SK-N-SH (cell line): Measurements from ENCODE around the gene NTNG2. TPM values are rescaled to one million over a fixed set of nuclear protein-coding genes. Genes with fewer than 3 reads are reported as not detected.
A peak's percentile ranks its signal among the peaks of the same experiment; 100 is the strongest.

ENCODE experiments used
- CTCF ChIA-PET: fragments of 300-600, 350-600 bp; formaldehyde crosslinking; extraction: SDS; loops from one replicate; lab custom pipeline; 2021; lab: Yijun Ruan, JAX
- POLR2A ChIA-PET: fragments of 350-600 bp; sonication (Branson Sonifier 250); formaldehyde crosslinking; extraction: SDS; loops from one replicate; lab custom pipeline; 2020; ENCODE audit warnings: antibody characterized with exemption, inconsistent platforms; lab: Yijun Ruan, JAX
- DNase-seq: peaks from one replicate; pipeline ENCODE4 v3.0.0; 2012
- H2AFZ ChIP-seq: fragments of 200-600 bp; sonication (generic); 2 replicates; pipeline ENCODE4 v1.8.1; 2016; ENCODE audit warnings: antibody characterized with exemption, mild to moderate bottlenecking, low read depth
- H3F3A ChIP-seq: fragments of 200-600 bp; sonication (generic); replicated peaks from 2 replicates; pipeline ENCODE3; 2016; ENCODE audit warnings: antibody characterized with exemption, mild to moderate bottlenecking; ENCODE audit not compliant: insufficient read depth
- H3K27ac ChIP-seq, 2 experiments: fragments of 200-500 bp in 1 of 2; fragments of 200-600 bp in 1 of 2; sonication (Bioruptor generic) in 1 of 2; sonication (generic), shearing (Covaris generic) in 1 of 2; 2 replicates each; pipeline versions ENCODE4 v1.5.1 to v1.6.1; 2014 to 2016; ENCODE audit warnings: low read depth in 2 of 2, inconsistent platforms in 1 of 2, low read length in 1 of 2, mild to moderate bottlenecking in 1 of 2, mixed read lengths in 1 of 2
- H3K27me3 ChIP-seq: fragments of 200-600 bp; sonication (generic), shearing (Covaris generic); 2 replicates; pipeline ENCODE4 v1.6.1; 2016; ENCODE audit warnings: mixed run types; ENCODE audit not compliant: insufficient read depth
- H3K36me3 ChIP-seq, 2 experiments: fragments of 200-500 bp in 1 of 2; fragments of 200-600 bp in 1 of 2; sonication (Bioruptor generic) in 1 of 2; sonication (generic) in 1 of 2; replicated peaks in 1 of 2; 2 replicates each; pipeline versions ENCODE3 to v1.5.1; 2014 to 2016; ENCODE audit warnings: low read length in 1 of 2, mild to moderate bottlenecking in 1 of 2; ENCODE audit not compliant: insufficient read depth in 2 of 2, control insufficient read depth in 1 of 2
- H3K4me1 ChIP-seq, 2 experiments: fragments of 200-500 bp in 1 of 2; fragments of 200-600 bp in 1 of 2; sonication (Bioruptor generic) in 1 of 2; sonication (generic), shearing (Covaris generic) in 1 of 2; 2 replicates each; pipeline versions ENCODE4 v1.5.1 to v1.6.1; 2014 to 2016; ENCODE audit warnings: low read depth in 1 of 2, low read length in 1 of 2, mixed run types in 1 of 2; ENCODE audit not compliant: insufficient read depth in 2 of 2, control insufficient read depth in 1 of 2
- H3K4me2 ChIP-seq: fragments of 200-600 bp; sonication (generic), shearing (Covaris generic); 2 replicates; pipeline ENCODE4 v1.6.1; 2017; ENCODE audit warnings: mixed run types
- H3K4me3 ChIP-seq, 2 experiments: fragments of 200-500 bp in 1 of 2; fragments of 200-600 bp in 1 of 2; sonication (Bioruptor generic) in 1 of 2; sonication (generic), shearing (Covaris generic) in 1 of 2; 2 replicates each; pipeline versions ENCODE4 v1.5.1 to v1.8.1; 2014 to 2016; ENCODE audit warnings: low read depth in 2 of 2, inconsistent platforms in 1 of 2, low read length in 1 of 2, mild to moderate bottlenecking in 1 of 2, mixed read lengths in 1 of 2, moderate library complexity in 1 of 2
- H3K79me2 ChIP-seq: fragments of 200-600 bp; sonication (generic); 2 replicates; pipeline ENCODE4 v1.8.1; 2017; ENCODE audit warnings: mild to moderate bottlenecking; ENCODE audit not compliant: insufficient read depth
- H3K9ac ChIP-seq: fragments of 200-600 bp; sonication (generic); 2 replicates; pipeline ENCODE4 v1.6.1; 2017; ENCODE audit warnings: mixed run types
- H3K9me2 ChIP-seq: fragments of 200-600 bp; sonication (generic); 2 replicates; pipeline ENCODE4 v1.6.1; 2017; ENCODE audit warnings: mixed run types
- H3K9me3 ChIP-seq: fragments of 200-600 bp; sonication (generic); 2 replicates; pipeline ENCODE4 v1.6.1; 2017; ENCODE audit warnings: mixed run types, mild to moderate bottlenecking, moderate library complexity
- H4K20me1 ChIP-seq: fragments of 200-600 bp; sonication (generic); 2 replicates; pipeline ENCODE4 v1.6.1; 2017; ENCODE audit warnings: mild to moderate bottlenecking, mixed run types; ENCODE audit not compliant: insufficient read depth
- ELF1 ChIP-seq: IDR thresholded peaks from 2 replicates; pipeline ENCODE4 v1.4.0; 2012
- EP300 ChIP-seq, 2 experiments: IDR thresholded peaks; 2 replicates each; pipeline versions ENCODE4 v1.4.0 to v1.6.1; 2012; ENCODE audit warnings: borderline replicate concordance in 1 of 2, low read depth in 1 of 2, low read length in 1 of 2
- FOXJ3 ChIP-seq: sonication (generic); formaldehyde crosslinking; IDR thresholded peaks from 2 replicates; pipeline ENCODE4 v1.5.1; 2020; ENCODE audit warnings: mild to moderate bottlenecking, missing genetic modification reagents
- FOXM1 ChIP-seq: IDR thresholded peaks from 2 replicates; pipeline ENCODE4 v1.4.0; 2012; ENCODE audit warnings: low read depth, mild to moderate bottlenecking
- GABPA ChIP-seq: IDR thresholded peaks from 2 replicates; pipeline ENCODE4 v1.4.0; 2012; ENCODE audit warnings: low read depth, mild to moderate bottlenecking
- GATA2 ChIP-seq: sonication (generic); formaldehyde crosslinking; IDR thresholded peaks from 2 replicates; pipeline ENCODE4 v1.5.0; 2020; ENCODE audit warnings: mild to moderate bottlenecking, missing genetic modification reagents
- JUND ChIP-seq: IDR thresholded peaks from 2 replicates; pipeline ENCODE4 v1.4.0; 2012
- MEF2A ChIP-seq: IDR thresholded peaks from 2 replicates; pipeline ENCODE4 v1.4.0; 2012; ENCODE audit warnings: low read depth, borderline replicate concordance
- MXI1 ChIP-seq: IDR thresholded peaks from 2 replicates; pipeline ENCODE4 v1.6.1; 2012; ENCODE audit warnings: mild to moderate bottlenecking, low read depth, low read length, improper control_type of control experiment
- NFIC ChIP-seq: IDR thresholded peaks from 2 replicates; pipeline ENCODE4 v1.4.0; 2012; ENCODE audit warnings: borderline replicate concordance
- POLR2AphosphoS5 ChIP-seq: IDR thresholded peaks from 2 replicates; pipeline ENCODE4 v1.6.1; 2012; ENCODE audit warnings: low read depth, low read length
- RAD21 ChIP-seq: IDR thresholded peaks from 2 replicates; pipeline ENCODE4 v1.6.1; 2012; ENCODE audit warnings: mild to moderate bottlenecking, low read length
- RXRA ChIP-seq: IDR thresholded peaks from 2 replicates; pipeline ENCODE4 v1.4.0; 2012; ENCODE audit warnings: low read depth, mild to moderate bottlenecking, borderline replicate concordance
- SMC3 ChIP-seq: IDR thresholded peaks from 2 replicates; pipeline ENCODE4 v1.6.1; 2012; ENCODE audit warnings: low read depth, low read length, improper control_type of control experiment
- TAF1 ChIP-seq: IDR thresholded peaks from 2 replicates; pipeline ENCODE4 v1.6.1; 2012; ENCODE audit warnings: low read depth, mild to moderate bottlenecking, low read length, moderate library complexity, borderline replicate concordance
- TCF12 ChIP-seq: IDR thresholded peaks from 2 replicates; pipeline ENCODE4 v1.4.0; 2012
- TEAD4 ChIP-seq: IDR thresholded peaks from 2 replicates; pipeline ENCODE4 v1.4.0; 2012; ENCODE audit warnings: mild to moderate bottlenecking, borderline replicate concordance; ENCODE audit not compliant: insufficient read depth
- WGBS: methylation state at CpG from one replicate; pipeline ENCODE4 v1.1.6; 2017; ENCODE audit warnings: low lambda C conversion rate; 5-methylcytosine and 5-hydroxymethylcytosine counted together
- polyA plus RNA-seq, 3 experiments: library from polyadenylated mRNA; depleted of rRNA; stranded (reverse); fragments of >200 nt; gene quantifications; 2 replicates each; pipeline ENCODE4 v1.2.3, GENCODE V29; 2012
- TF ChIP-seq, protein P1 (sequence below): IDR thresholded peaks from 2 replicates; pipeline ENCODE4 v1.4.0; 2012; ENCODE audit warnings: low read depth
- TF ChIP-seq, protein P2 (sequence below): IDR thresholded peaks from 2 replicates; pipeline ENCODE4 v1.4.0; 2012; ENCODE audit warnings: low read depth, borderline replicate concordance
- TF ChIP-seq, protein P3 (sequence below): fragments of 150-350 bp; IDR thresholded peaks from 2 replicates; pipeline ENCODE4 v1.6.1; 2017; ENCODE audit warnings: antibody characterized with exemption, low read length, low read depth, borderline replicate concordance
- TF ChIP-seq, protein P4 (sequence below): IDR thresholded peaks from 2 replicates; pipeline ENCODE4 v1.6.1; 2012; ENCODE audit warnings: mild to moderate bottlenecking, low read depth, low read length, moderate library complexity

The NTNG2 gene
- polyA plus RNA-seq, 1 of the 3 experiments (the other 2 are of a cell fraction): 6.1 TPM

DNA sequence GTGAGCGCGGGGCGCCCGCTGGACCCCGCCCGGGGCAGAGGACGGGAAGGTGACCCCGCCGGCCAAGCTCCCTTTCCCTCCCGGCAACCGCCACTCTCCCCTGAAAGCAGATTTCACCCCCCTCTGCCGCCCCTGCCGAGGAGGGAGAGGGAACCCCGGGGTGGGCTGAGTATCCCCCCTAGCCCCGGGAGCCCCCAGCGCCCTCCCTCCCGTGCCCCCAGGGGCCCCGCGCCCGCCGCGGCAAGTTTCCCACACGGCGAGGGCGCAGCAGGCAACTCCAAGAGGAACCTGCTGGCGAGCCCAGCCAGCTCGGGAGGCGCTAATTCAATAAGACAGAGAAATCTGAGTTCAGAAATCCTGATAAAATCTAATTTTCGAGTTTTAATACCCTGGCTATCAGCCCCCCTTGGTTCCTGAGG is 1.6 kb downstream of the NTNG2 start:
- Histone ChIP-seq H3K79me2 (no peaks in the 10 kb centered on the region; the same call in 1 of the 2 replicates), H3K4me2 (peak overlapping the region; percentile 97), H4K20me1 (peaks cover 18% of the 10 kb centered on the region; the same call in 1 of the 2 replicates), H3K27me3 (no peaks in the 10 kb centered on the region), H3K9me2 (no peaks in the 10 kb centered on the region), H2AFZ (no peak overlapping the region), H3K9me3 (no peaks in the 10 kb centered on the region), H3K36me3 (no peaks in the 10 kb centered on the region), H3K4me1 (peaks cover 0 to 27% of the 10 kb centered on the region in 2 experiments; a peak in 1 of 4 replicates), H3K27ac (no peak overlapping the region), H3F3A (no peaks in the 10 kb centered on the region), H3K4me3 (peak overlapping the region; percentile 73 to 89), H3K9ac (no peak overlapping the region)
- 19% methylated on average over 15 of the region's 29 CpGs for WGBS
- peak; percentile 67 for DNase-seq
- ChIA-PET POLR2A (no interaction called here), CTCF (interaction anchor here (1.0 to 12.2 kb wide), 10 partner anchors 18 to 400 kb away, joined by 3 to 218 read pairs (median 6); no protein-coding TSS in a partner anchor)
- no peak for TF ChIP-seq RXRA
- TF ChIP-seq, protein P1, sequence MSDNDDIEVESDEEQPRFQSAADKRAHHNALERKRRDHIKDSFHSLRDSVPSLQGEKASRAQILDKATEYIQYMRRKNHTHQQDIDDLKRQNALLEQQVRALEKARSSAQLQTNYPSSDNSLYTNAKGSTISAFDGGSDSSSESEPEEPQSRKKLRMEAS: 0 out of 2 replicates have a peak, but pooled peaks have one; percentile 17

GRCh38 chr9:132163876-132164603 is 2.2 kb downstream of the NTNG2 start:
- no peak for DNase-seq
- 75% methylated on average over 45 of the region's 45 CpGs for WGBS
- no peaks in the 10 kb centered on the region for H3K36me3 ChIP-seq
- no peaks in the 10 kb centered on the region for H3K27me3 ChIP-seq
- no peak overlapping the region for H3K27ac ChIP-seq
- H4K20me1 ChIP-seq: peaks cover 18% of the 10 kb centered on the region; the same call in 1 of the 2 replicates
- H2AFZ ChIP-seq: no peak overlapping the region
- no peaks in the 10 kb centered on the region for H3F3A ChIP-seq
- POLR2A ChIA-PET: no interaction called here
- no peak overlapping the region for H3K9ac ChIP-seq
- no peak overlapping the region for H3K4me3 ChIP-seq
- no peaks in the 10 kb centered on the region for H3K9me3 ChIP-seq
- no peak for TF ChIP-seq FOXJ3 (CRISPR knock-in tag)
- TF ChIP-seq, protein P1: no peak
- TF ChIP-seq EP300 (IDR thresholded peaks at IDR 0.05; ENCODE audit: borderline replicate concordance in 1 of 2, low read depth in 1 of 2, low read length in 1 of 2): no peak
- TF ChIP-seq NFIC: no peak
- TF ChIP-seq, protein P2, sequence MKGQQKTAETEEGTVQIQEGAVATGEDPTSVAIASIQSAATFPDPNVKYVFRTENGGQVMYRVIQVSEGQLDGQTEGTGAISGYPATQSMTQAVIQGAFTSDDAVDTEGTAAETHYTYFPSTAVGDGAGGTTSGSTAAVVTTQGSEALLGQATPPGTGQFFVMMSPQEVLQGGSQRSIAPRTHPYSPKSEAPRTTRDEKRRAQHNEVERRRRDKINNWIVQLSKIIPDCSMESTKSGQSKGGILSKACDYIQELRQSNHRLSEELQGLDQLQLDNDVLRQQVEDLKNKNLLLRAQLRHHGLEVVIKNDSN: no peak
- TF ChIP-seq TEAD4: no peak
- TF ChIP-seq, protein P3, sequence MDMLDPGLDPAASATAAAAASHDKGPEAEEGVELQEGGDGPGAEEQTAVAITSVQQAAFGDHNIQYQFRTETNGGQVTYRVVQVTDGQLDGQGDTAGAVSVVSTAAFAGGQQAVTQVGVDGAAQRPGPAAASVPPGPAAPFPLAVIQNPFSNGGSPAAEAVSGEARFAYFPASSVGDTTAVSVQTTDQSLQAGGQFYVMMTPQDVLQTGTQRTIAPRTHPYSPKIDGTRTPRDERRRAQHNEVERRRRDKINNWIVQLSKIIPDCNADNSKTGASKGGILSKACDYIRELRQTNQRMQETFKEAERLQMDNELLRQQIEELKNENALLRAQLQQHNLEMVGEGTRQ: no peak
- TF ChIP-seq JUND: no peak
- TF ChIP-seq TCF12: no peak
- no peak for TF ChIP-seq MEF2A
- TF ChIP-seq ELF1: no peak
- no peak for TF ChIP-seq GABPA
- TF ChIP-seq FOXM1: no peak
- TF ChIP-seq MXI1: no peak
- no peak for TF ChIP-seq POLR2AphosphoS5
- no peak for TF ChIP-seq GATA2 (CRISPR knock-in tag)
- no peak for TF ChIP-seq TAF1
- TF ChIP-seq, protein P4, sequence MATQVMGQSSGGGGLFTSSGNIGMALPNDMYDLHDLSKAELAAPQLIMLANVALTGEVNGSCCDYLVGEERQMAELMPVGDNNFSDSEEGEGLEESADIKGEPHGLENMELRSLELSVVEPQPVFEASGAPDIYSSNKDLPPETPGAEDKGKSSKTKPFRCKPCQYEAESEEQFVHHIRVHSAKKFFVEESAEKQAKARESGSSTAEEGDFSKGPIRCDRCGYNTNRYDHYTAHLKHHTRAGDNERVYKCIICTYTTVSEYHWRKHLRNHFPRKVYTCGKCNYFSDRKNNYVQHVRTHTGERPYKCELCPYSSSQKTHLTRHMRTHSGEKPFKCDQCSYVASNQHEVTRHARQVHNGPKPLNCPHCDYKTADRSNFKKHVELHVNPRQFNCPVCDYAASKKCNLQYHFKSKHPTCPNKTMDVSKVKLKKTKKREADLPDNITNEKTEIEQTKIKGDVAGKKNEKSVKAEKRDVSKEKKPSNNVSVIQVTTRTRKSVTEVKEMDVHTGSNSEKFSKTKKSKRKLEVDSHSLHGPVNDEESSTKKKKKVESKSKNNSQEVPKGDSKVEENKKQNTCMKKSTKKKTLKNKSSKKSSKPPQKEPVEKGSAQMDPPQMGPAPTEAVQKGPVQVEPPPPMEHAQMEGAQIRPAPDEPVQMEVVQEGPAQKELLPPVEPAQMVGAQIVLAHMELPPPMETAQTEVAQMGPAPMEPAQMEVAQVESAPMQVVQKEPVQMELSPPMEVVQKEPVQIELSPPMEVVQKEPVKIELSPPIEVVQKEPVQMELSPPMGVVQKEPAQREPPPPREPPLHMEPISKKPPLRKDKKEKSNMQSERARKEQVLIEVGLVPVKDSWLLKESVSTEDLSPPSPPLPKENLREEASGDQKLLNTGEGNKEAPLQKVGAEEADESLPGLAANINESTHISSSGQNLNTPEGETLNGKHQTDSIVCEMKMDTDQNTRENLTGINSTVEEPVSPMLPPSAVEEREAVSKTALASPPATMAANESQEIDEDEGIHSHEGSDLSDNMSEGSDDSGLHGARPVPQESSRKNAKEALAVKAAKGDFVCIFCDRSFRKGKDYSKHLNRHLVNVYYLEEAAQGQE: no peak
- TF ChIP-seq RAD21: no peak
- no peak for TF ChIP-seq SMC3
- CTCF ChIA-PET: interaction anchor here (1.0 to 12.2 kb wide), 10 partner anchors 18 to 401 kb away, joined by 3 to 218 read pairs (median 6); no protein-coding TSS in a partner anchor
- peak overlapping the region; percentile 97 for H3K4me2 ChIP-seq
- H3K4me1 ChIP-seq: peaks cover 0 to 33% of the 10 kb centered on the region in 2 experiments; a peak in 1 of 4 replicates
- H3K9me2 ChIP-seq: no peaks in the 10 kb centered on the region
- no peaks in the 10 kb centered on the region; the same call in 1 of the 2 replicates for H3K79me2 ChIP-seq
